Esophagus squamous epithelium (tissue), 5 donors: ENCODE data around the gene POLA1. TPM values are rescaled to one million over a fixed set of nuclear protein-coding genes. Genes with fewer than 3 reads are reported as not detected.

ENCODE experiments used
- DNase-seq: peaks from one replicate; lab custom pipeline; 2025; lab: John Stamatoyannopoulos, UW
- H3K27ac ChIP-seq, 4 donors: fragments of 200-600 bp; sonication (generic); one replicate each; pipeline ENCODE4 v1.5.1; 2016 to 2019; ENCODE audit warnings: mild to moderate bottlenecking in 1 of 4
- H3K27me3 ChIP-seq, 4 donors: fragments of 200-600 bp; sonication (generic); 1 replicate in 3 of 4; 2 replicates in 1 of 4; pipeline versions ENCODE4 v1.5.1 to v1.6.0; 2017 to 2021; ENCODE audit warnings: antibody characterized with exemption in 1 of 4
- H3K36me3 ChIP-seq, 3 donors: fragments of 200-600 bp; sonication (generic); one replicate each; pipeline ENCODE4 v1.5.1; 2016 to 2019
- H3K4me1 ChIP-seq, 3 donors: fragments of 200-600 bp; sonication (generic); one replicate each; pipeline ENCODE4 v1.5.1; 2017 to 2019
- H3K4me3 ChIP-seq, 4 donors: fragments of 200-600 bp; sonication (generic); 1 replicate in 3 of 4; 2 replicates in 1 of 4; pipeline ENCODE4 v1.5.1; 2016 to 2019; ENCODE audit warnings: mild to moderate bottlenecking in 2 of 4, moderate library complexity in 1 of 4
- H3K9me3 ChIP-seq, 3 donors: fragments of 200-600 bp; sonication (generic); one replicate each; pipeline ENCODE4 v1.5.1; 2016 to 2019
- CTCF ChIP-seq, 6 experiments: fragments of 450-650 bp in 4 of 6; fragments of 200-600 bp in 2 of 6; sonication (generic) in 2 of 6; IDR thresholded peaks; one replicate each; pipeline ENCODE4 v1.5.1; 2016 to 2019; ENCODE audit warnings: antibody characterized with exemption in 6 of 6, mild to moderate bottlenecking in 4 of 6, moderate library complexity in 4 of 6
- POLR2A ChIP-seq, 4 donors: fragments of 450-650 bp; IDR thresholded peaks; one replicate each; pipeline ENCODE4 v1.6.1; 2017; ENCODE audit warnings: antibody characterized with exemption in 4 of 4, mild to moderate bottlenecking in 4 of 4, moderate library complexity in 3 of 4
- WGBS, 2 donors: methylation state at CpG; one replicate each; pipeline ENCODE4 v1.1.5; 2018; 5-methylcytosine and 5-hydroxymethylcytosine counted together
- intact Hi-C: fragments of 100-400 bp; cut with DNase I; formaldehyde crosslinking; loops from one replicate; pipeline ENCODE4 v1.15.0; 2022
- total RNA-seq, 4 donors: library from RNA; depleted of rRNA; stranded (reverse); fragments of >200 nt; gene quantifications; one replicate each; pipeline ENCODE4 v1.1.0, GENCODE V29; 2016
- donor health status: DM: yes; HTN: yes; CAD: no.

POLA1 gene
- total RNA-seq, 4 donors from 2014 or later, result 5.3 to 14.7 (median 13.1) TPM

GRCh38 chrX:24996096-24996709 is 302.5 kb downstream of the POLA1 start:
- no peak for DNase-seq
- Histone ChIP-seq H3K27ac (no peak overlapping the region), H3K9me3 (no peaks in the 10 kb centered on the region), H3K27me3 (no peaks in the 10 kb centered on the region), H3K4me3 (no peak overlapping the region), H3K36me3 (no peaks in the 10 kb centered on the region), H3K4me1 (no peaks in the 10 kb centered on the region)
- TF ChIP-seq CTCF (IDR thresholded peaks at IDR 0.05) (no peak), POLR2A (IDR thresholded peaks at IDR 0.05) (no peak)
- intact Hi-C loops, result no loop called here
- WGBS, 2 donors, result 59 to 72% methylated on average over 5 of the region's 5 CpGs

- Histone ChIP-seq H3K27me3 (peaks cover 0 to 32% (median 4%) of the 10 kb centered on the region in 4 donors), H3K9me3 (no peaks in the 10 kb centered on the region), H3K4me1 (peaks cover 0 to 17% (median 0%) of the 10 kb centered on the region in 3 donors), H3K4me3 (no peak overlapping the region), H3K36me3 (no peaks in the 10 kb centered on the region), H3K27ac (no peak overlapping the region)
- WGBS, 2 donors, result 53 to 93% methylated on average over 5 to 8 of the region's 8 CpGs
- intact Hi-C loops, result no loop called here
- TF ChIP-seq CTCF (IDR thresholded peaks at IDR 0.05), result no peak
- no peak for TF ChIP-seq POLR2A (IDR thresholded peaks at IDR 0.05)
- DNase-seq, result no peak
Measured at GRCh38 chrX:24999511-24999910, 305.8 kb downstream of the POLA1 start.

GRCh38 chrX:25001808-25002660 is 308.3 kb downstream of the POLA1 start:
- H3K4me1 ChIP-seq, result peaks cover 12 to 42% (median 13%) of the 10 kb centered on the region in 3 donors
- peak overlapping the region in 3 of 4 donors; percentile 14 to 50 (median 27) for H3K4me3 ChIP-seq
- H3K9me3 ChIP-seq, result no peaks in the 10 kb centered on the region
- no peak for TF ChIP-seq POLR2A (IDR thresholded peaks at IDR 0.05)
- TF ChIP-seq CTCF (IDR thresholded peaks at IDR 0.05), result no peak
- H3K36me3 ChIP-seq, result no peaks in the 10 kb centered on the region
- H3K27me3 ChIP-seq, result peaks cover 0 to 57% (median 20%) of the 10 kb centered on the region in 4 donors
- WGBS, 2 donors, result 76 to 89% methylated on average over 3 to 7 of the region's 65 CpGs
- intact Hi-C loops, result no loop called here
- H3K27ac ChIP-seq, result no peak overlapping the region
- no peak for DNase-seq

GRCh38 chrX:25002661-25003020 is 308.9 kb downstream of the POLA1 start:
- no peak for DNase-seq
- Histone ChIP-seq H3K4me3 (peak overlapping the region in 3 of 4 donors; percentile 14 to 50 (median 27)), H3K4me1 (peaks cover 12 to 47% (median 13%) of the 10 kb centered on the region in 3 donors), H3K27me3 (peaks cover 0 to 63% (median 24%) of the 10 kb centered on the region in 4 donors), H3K27ac (no peak overlapping the region), H3K9me3 (no peaks in the 10 kb centered on the region), H3K36me3 (no peaks in the 10 kb centered on the region)
- no peak for TF ChIP-seq POLR2A (IDR thresholded peaks at IDR 0.05)
- TF ChIP-seq CTCF (IDR thresholded peaks at IDR 0.05), result no peak
- intact Hi-C loops, result no loop called here
- WGBS, 2 donors, result 0 to 48% methylated on average over 1 to 10 of the region's 33 CpGs
